ENCODE measurements around the gene PSMA5. TPM values are rescaled to one million over a fixed set of nuclear protein-coding genes. Genes with fewer than 3 reads are reported as not detected.

Gene PSMA5
- total and polyA plus RNA-seq, 2 of the 13 experiments (the other 11 are each of a cell fraction or from before 2014, with no cell fraction given) = 140 to 169 TPM

GRCh38 chr1:109426281-109427170, at the start of gene PSMA5 (continued):
- TF ChIP-seq ZNF574 (CRISPR knock-in tag; IDR thresholded peaks at IDR 0.05) = no peak; the same call in none of the 2 replicates
- no peak for TF ChIP-seq NFIB (CRISPR knock-in tag; IDR thresholded peaks at IDR 0.05; ENCODE audit: borderline replicate concordance)
- no peak for TF ChIP-seq ZNF329 (CRISPR knock-in tag; IDR thresholded peaks at IDR 0.05; ENCODE audit: low read depth)
- TF ChIP-seq ZNF567 (CRISPR knock-in tag; IDR thresholded peaks at IDR 0.05; ENCODE audit: borderline replicate concordance) = no peak; the same call in 1 of the 2 replicates
- no peak for TF ChIP-seq FOXO4 (CRISPR knock-in tag; conservative IDR thresholded peaks at IDR 0.05)
- no peak for TF ChIP-seq MTF1 (CRISPR knock-in tag; IDR thresholded peaks at IDR 0.05)
- TF ChIP-seq FOXJ3 (CRISPR knock-in tag; IDR thresholded peaks at IDR 0.05; ENCODE audit: borderline replicate concordance) = no peak
- no peak for TF ChIP-seq TOE1 (CRISPR knock-in tag; IDR thresholded peaks at IDR 0.05)
- TF ChIP-seq ZNF839 (CRISPR knock-in tag; IDR thresholded peaks at IDR 0.05; ENCODE audit: borderline replicate concordance) = no peak; the same call in 1 of the 2 replicates
- 0 out of 2 replicates have a peak, but pooled peaks have one; percentile 84 for TF ChIP-seq AFF4 (CRISPR knock-in tag; IDR thresholded peaks at IDR 0.05)
- no peak for TF ChIP-seq ZNF296 (CRISPR knock-in tag; conservative IDR thresholded peaks at IDR 0.05)
- TF ChIP-seq LCORL (IDR thresholded peaks at IDR 0.05) = no peak
- TF ChIP-seq LCORL (CRISPR knock-in tag; IDR thresholded peaks at IDR 0.05) = peak; percentile 48; the same call in 1 of the 2 replicates
- TF ChIP-seq RAD51 (IDR thresholded peaks at IDR 0.05; ENCODE audit: borderline replicate concordance) = no peak
- no peak; the same call in 1 of the 2 replicates for TF ChIP-seq ZFP36L1 (CRISPR knock-in tag; IDR thresholded peaks at IDR 0.05)
- peak; percentile 62; the same call in 1 of the 2 replicates for TF ChIP-seq ESRRA (CRISPR knock-in tag; IDR thresholded peaks at IDR 0.05; ENCODE audit: low read depth)
- TF ChIP-seq CEBPZ (IDR thresholded peaks at IDR 0.05; ENCODE audit: low read length) = no peak
